Measurements from ENCODE around the gene MAP3K4. TPM values are rescaled to one million over a fixed set of nuclear protein-coding genes. Genes with fewer than 3 reads are reported as not detected.
A peak's percentile ranks its signal among the peaks of the same experiment; 100 is the strongest.

Gene MAP3K4
- 10.3 and 10.5 TPM in 2 replicates for total RNA-seq (2014; rRNA removed; shearing (Covaris generic))

GRCh38 chr6:160991406-160992060 is at the start of gene MAP3K4:
MAP3K4 (plus strand) TSS chr6:160991769; CDS start chr6:160991932, 163 bp downstream.
- DNase-seq (ENCODE audit: low spot score): peak; percentile 31

DNA sequence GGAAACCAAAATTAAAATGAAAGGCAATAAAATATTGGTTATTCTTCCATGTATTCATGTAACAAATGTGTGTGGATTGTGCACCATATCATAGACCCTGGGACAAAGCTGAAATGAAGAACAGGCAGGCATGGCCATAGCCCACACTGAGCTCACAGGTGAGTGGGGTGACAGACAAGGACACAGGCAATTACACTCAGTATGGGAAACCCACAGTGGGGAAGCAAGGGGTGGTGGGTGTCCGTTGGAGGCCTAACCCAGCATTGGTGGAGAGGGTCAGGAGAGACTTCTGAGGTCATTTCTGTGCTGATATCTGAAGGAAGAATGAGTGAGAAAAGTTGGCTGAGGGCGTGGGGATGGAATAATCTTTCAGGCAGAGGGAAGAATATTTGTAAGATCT is 47.6 kb upstream of the MAP3K4 start:
- no peak for DNase-seq (ENCODE audit: low spot score)

DNA sequence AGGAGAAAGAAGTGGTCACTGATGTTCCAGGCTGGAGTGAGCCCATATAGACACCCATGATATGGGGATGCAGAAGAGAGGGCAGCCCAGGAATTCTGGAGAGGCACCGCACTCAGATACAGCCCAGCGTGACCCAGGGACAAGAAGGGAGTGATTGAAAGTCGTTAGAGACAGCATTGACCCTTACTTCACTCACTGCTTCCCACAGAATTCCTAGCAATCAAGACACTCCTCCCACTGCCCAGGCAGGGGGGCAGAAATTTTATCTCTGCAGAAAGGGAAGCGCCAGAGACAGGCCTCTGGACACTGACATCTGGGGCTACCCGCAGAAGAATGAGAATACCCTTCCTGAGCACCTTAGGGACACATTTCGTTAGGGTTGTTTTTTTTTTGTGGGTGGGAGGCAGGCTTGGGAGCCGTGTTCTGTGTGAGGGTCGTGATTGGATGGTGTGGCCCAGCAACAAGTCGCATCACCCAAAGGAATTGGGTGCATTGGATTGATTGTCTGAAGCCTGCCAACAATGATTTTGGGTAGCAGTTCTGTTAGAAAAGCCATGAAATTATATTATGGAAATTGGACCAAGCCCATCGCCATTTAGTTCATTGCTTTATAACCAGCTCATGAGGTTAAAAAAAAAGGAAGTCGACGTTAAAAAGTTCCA is 45.9 kb upstream of the MAP3K4 start:
- DNase-seq (ENCODE audit: low spot score): no peak

- DNase-seq (ENCODE audit: low spot score): no peak
Measured at GRCh38 chr6:160949531-160949930, 42.0 kb upstream of the MAP3K4 start.

GRCh38 chr6:160950507-160950906 is 41.1 kb upstream of the MAP3K4 start:
- peak; percentile 11 for DNase-seq (ENCODE audit: low spot score)

GRCh38 chr6:160951187-160952030 is 40.2 kb upstream of the MAP3K4 start:
- no peak for DNase-seq (ENCODE audit: low spot score)

DNA sequence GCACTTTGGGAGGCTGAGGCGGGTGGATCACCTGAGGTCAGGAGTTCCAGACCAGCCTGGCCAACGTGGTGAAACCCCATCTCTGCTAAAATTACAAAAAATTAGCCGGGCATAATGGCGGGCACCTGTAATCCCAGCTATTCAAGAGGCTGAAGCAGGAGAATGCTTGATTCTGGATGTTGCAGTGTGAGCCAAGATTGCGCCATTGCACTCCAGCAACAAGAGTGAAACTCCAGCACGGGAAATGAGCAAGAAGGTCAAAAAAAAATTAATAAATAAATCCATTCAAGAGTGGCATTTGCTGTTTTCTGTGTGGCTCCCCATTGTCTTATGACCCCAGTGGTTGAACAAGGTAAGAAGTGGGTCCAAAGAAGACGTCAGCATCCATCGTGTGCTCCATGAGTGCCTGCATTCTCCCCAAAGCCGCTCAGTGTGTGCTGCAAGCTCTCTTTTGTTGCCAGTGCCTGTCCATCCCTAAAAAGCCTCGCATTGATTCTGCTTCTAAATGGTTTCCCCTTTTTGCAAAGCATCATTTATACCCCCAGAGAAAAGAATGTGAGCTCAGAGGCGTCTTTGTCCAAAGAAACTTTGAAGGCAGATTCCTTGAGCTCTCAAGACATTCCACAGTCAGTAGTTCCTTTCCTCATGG is 38.8 kb upstream of the MAP3K4 start:
- DNase-seq (ENCODE audit: low spot score): no peak

- no peak for DNase-seq (ENCODE audit: low spot score)
Measured at GRCh38 chr6:160955508-160956295, 35.9 kb upstream of the MAP3K4 start.

DNA sequence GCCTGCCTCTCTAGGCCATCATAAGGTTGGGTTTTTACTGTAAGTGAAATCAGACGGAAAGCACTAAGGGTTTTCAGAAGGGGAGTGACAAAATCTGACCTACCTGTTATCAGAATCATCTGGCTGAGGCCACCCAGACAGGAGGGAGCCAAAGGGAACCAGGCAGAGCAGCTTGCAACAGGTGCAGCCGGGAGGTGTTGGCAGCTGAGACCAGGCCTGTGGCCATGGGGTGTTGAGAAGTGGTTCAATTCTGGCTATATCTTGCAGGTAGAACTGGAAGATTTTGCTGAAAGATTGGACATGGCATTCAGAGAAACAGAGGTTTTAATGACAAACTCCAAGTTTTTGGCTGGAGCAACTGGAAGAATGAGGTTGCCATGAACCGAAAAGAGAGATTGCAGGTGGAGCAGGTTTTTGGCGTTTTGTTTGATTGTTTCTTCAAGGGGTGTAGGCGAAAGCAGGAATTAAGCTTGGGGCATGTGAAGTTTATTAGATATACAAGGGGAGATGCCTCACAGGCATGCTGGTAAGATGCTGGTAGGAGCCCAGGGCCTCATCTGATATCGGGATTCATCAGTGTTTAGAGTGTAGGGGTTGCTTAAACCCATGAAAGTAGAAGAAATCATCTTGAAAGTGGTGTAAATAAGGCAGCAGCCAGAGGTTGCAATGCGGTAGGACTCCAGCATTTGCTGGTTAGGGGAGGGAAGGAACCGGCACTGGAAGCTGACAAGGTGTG is 35.1 kb upstream of the MAP3K4 start:
- no peak for DNase-seq (ENCODE audit: low spot score)

DNA sequence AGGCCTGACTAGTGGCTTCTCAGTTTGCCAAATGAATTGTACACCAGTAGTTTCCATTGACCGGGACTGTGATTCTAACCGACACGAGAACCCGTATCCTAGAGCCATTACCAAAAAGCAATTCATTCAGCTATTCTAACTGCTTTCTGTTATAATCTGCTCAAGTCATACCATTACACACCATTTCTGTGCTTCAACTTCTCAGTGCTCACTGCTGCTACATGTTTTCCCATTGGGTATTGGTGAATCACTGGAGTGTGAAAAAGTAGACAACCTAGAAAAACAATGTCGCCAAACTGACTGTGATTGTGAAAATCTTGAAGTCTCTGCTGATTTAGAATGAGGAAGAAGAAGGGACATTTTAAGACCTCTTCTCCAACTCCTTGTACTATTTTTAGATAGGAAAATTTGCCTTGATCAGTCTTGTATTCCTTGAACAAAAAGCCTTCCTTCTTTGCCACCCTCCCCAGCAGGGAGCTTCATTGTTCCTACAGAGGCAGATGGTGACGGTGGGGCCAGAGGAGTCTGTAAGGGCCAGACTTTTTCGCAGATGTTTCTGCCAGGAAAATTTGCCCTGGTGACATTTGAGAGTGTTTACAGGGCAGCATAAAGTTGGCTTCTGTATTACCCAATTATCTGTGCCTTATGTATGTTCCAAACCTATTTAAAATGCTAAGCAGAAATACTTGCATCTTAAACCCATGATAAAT is 31.7 kb upstream of the MAP3K4 start:
- no peak for DNase-seq (ENCODE audit: low spot score)

DNA sequence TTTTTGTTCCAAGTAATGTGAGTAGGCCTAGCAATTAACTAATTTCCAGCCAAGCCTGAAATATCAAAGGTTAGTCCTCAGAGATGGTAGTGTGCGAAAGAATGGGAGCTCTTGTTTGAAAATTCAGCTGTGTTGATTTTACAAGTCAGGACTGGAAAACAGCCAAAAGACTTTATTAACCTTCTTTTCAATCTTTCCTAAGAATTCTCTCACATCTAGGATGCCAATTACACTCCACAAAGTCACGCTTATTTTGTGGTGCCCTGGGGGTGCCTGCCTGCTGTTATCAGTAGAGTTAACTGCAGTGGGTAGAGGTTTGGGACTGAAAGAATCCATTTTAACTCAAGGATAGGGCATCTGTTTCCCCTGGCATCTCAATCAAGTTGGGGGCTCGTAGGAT is 30.7 kb upstream of the MAP3K4 start:
- DNase-seq (ENCODE audit: low spot score): no peak

- DNase-seq (ENCODE audit: low spot score): no peak
Measured at GRCh38 chr6:160962835-160963623, 28.5 kb upstream of the MAP3K4 start.

DNA sequence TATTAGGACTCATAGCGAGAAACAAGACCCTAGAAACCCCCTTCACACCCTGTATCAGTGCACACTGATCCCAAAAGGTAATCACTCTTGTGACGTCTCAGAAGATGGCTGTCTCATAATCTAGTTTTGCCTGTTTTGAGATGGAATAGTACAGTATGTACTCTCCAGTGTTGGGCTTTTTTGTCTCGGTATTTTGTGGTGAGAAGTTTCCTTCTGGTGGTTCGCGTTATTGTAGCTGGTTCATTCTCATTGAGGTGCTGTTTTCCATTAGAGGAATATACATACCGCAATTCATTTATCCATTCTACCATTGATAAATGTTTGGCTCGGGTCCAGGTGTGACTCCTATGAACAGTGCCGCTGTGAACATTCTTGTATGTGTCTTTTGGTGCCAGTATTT is 27.9 kb upstream of the MAP3K4 start:
- DNase-seq (ENCODE audit: low spot score): no peak

GRCh38 chr6:160965893-160966292 is 25.7 kb upstream of the MAP3K4 start:
- DNase-seq (ENCODE audit: low spot score): no peak

- no peak for DNase-seq (ENCODE audit: low spot score)
Measured at GRCh38 chr6:160966493-160967229, 24.9 kb upstream of the MAP3K4 start.

- DNase-seq (ENCODE audit: low spot score): no peak
Measured at GRCh38 chr6:160967351-160967750, 24.2 kb upstream of the MAP3K4 start.

- no peak for DNase-seq (ENCODE audit: low spot score)
Measured at GRCh38 chr6:160967833-160968232, 23.7 kb upstream of the MAP3K4 start.

DNA sequence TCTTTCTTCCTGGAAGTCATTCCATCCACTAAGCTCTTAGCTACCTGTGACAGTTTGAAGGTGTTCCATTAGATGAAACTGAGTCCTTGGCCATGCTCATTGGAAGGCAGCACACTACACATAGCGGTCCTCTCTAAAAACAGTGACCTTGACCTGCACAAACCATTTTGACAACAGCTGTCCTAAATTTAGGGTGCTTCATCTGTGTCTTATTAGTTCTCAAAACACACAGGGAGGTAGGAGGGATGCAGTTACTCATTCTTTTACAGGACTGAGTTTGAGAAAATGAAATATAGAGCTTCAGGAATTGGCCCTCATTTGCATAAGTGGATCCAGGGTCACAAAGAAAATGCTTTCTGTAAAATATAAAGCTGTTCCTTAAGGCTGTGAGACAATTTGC is 20.4 kb upstream of the MAP3K4 start:
- no peak for DNase-seq (ENCODE audit: low spot score)
